HEK293 (cell line): ENCODE measurements around the gene C4BPB.

Experiments used
- CTCF ChIA-PET: fragments of 350-600 bp; formaldehyde crosslinking; extraction: SDS; loops from one replicate; lab custom pipeline; 2021; ENCODE audit warnings: antibody characterized with exemption; lab: Yijun Ruan, JAX
- POLR2A ChIA-PET: fragments of 300-600 bp; formaldehyde crosslinking; extraction: SDS; loops from one replicate; lab custom pipeline; 2020; ENCODE audit warnings: antibody characterized with exemption, inconsistent platforms; lab: Yijun Ruan, JAX
- H3K27ac ChIP-seq: fragments of 200-500 bp; sonication (Bioruptor generic); 2 replicates; pipeline ENCODE4 v1.5.1; 2014; ENCODE audit warnings: low read depth, low read length, control low read depth, inconsistent platforms; ENCODE audit errors: extremely low read depth
- H3K36me3 ChIP-seq, 2 experiments: fragments of 200-500 bp in 1 of 2; sonication (Bioruptor generic) in 1 of 2; 1 replicate in 1 of 2; 2 replicates in 1 of 2; pipeline ENCODE4 v1.5.1; 2014 to 2017; ENCODE audit warnings: inconsistent platforms in 2 of 2, low read length in 2 of 2; ENCODE audit not compliant: control insufficient read depth in 2 of 2, insufficient read depth in 1 of 2
- H3K4me1 ChIP-seq: fragments of 200-500 bp; sonication (Bioruptor generic); 2 replicates; pipeline ENCODE4 v1.5.1; 2014; ENCODE audit warnings: mild to moderate bottlenecking, low read length, inconsistent platforms; ENCODE audit not compliant: control insufficient read depth, insufficient read depth
- H3K4me3 ChIP-seq: 2 replicates; pipeline ENCODE4 v1.5.1; 2011; ENCODE audit warnings: low read depth, mild to moderate bottlenecking, control low read depth, low read length, moderate library complexity
- H3K9me3 ChIP-seq: fragments of 200-500 bp; sonication (Bioruptor generic); 2 replicates; pipeline ENCODE4 v1.5.1; 2014; ENCODE audit warnings: low read depth, low read length, inconsistent platforms; ENCODE audit not compliant: control insufficient read depth, insufficient read depth
- KLF16 ChIP-seq: fragments of 450-650 bp; formaldehyde crosslinking; IDR thresholded peaks from 2 replicates; pipeline ENCODE4 v1.5.1; 2017; ENCODE audit warnings: missing biosample characterization, missing genetic modification characterization
- ZBTB1 ChIP-seq: fragments of 450-650 bp; formaldehyde crosslinking; IDR thresholded peaks from 2 replicates; pipeline ENCODE4 v1.5.1; 2016; ENCODE audit warnings: missing biosample characterization, missing genetic modification characterization
- ZFP37 ChIP-seq: fragments of 450-650 bp; formaldehyde crosslinking; IDR thresholded peaks from 2 replicates; pipeline ENCODE4 v1.5.1; 2016; ENCODE audit warnings: missing biosample characterization, missing genetic modification characterization
- ZNF19 ChIP-seq: fragments of 450-650 bp; formaldehyde crosslinking; IDR thresholded peaks from 2 replicates; pipeline ENCODE4; 2016; ENCODE audit warnings: missing biosample characterization, missing genetic modification characterization, low read depth
- ZNF274 ChIP-seq, 2 experiments: fragments of 200-500 bp in 1 of 2; fragments of 450-650 bp in 1 of 2; sonication (Bioruptor generic) in 1 of 2; formaldehyde crosslinking in 1 of 2; IDR thresholded peaks; 2 replicates each; pipeline versions ENCODE4 v1.5.1 to v1.6.1; 2014 to 2016; ENCODE audit warnings: borderline replicate concordance in 1 of 2, inconsistent platforms in 1 of 2, low read length in 1 of 2, missing biosample characterization in 1 of 2, missing genetic modification characterization in 1 of 2
- ZNF292 ChIP-seq: fragments of 450-650 bp; formaldehyde crosslinking; IDR thresholded peaks from 2 replicates; pipeline ENCODE4 v1.5.1; 2016; ENCODE audit warnings: low read depth, missing biosample characterization, missing genetic modification characterization, borderline replicate concordance
- ZNF423 ChIP-seq: fragments of 450-650 bp; formaldehyde crosslinking; IDR thresholded peaks from 2 replicates; pipeline ENCODE4 v1.5.1; 2016; ENCODE audit warnings: missing biosample characterization, missing genetic modification characterization
- ZNF561 ChIP-seq: fragments of 450-650 bp; IDR thresholded peaks from 2 replicates; pipeline ENCODE4 v1.5.1; 2018; ENCODE audit warnings: missing biosample characterization, missing genetic modification characterization, borderline replicate concordance
- ZNF571 ChIP-seq: fragments of 450-650 bp; formaldehyde crosslinking; IDR thresholded peaks from 2 replicates; pipeline ENCODE4 v1.5.0; 2017; ENCODE audit warnings: missing biosample characterization, missing genetic modification characterization
- ZNF600 ChIP-seq: fragments of 450-650 bp; formaldehyde crosslinking; IDR thresholded peaks from 2 replicates; pipeline ENCODE4 v1.5.1; 2016; ENCODE audit warnings: missing biosample characterization, missing genetic modification characterization
- ZNF701 ChIP-seq: fragments of 450-650 bp; formaldehyde crosslinking; IDR thresholded peaks from 2 replicates; pipeline ENCODE4 v1.5.1; 2016; ENCODE audit warnings: missing biosample characterization, missing genetic modification characterization
- ZSCAN30 ChIP-seq: fragments of 450-650 bp; IDR thresholded peaks from 2 replicates; pipeline ENCODE4 v1.5.1; 2018; ENCODE audit warnings: missing biosample characterization, mild to moderate bottlenecking, missing genetic modification characterization, moderate library complexity
- TF ChIP-seq, protein P1 (sequence below): fragments of 450-650 bp; formaldehyde crosslinking; IDR thresholded peaks from 2 replicates; pipeline ENCODE4 v1.5.1; 2016; ENCODE audit warnings: missing biosample characterization, missing genetic modification characterization
- TF ChIP-seq, protein P2 (sequence below): fragments of 450-650 bp; formaldehyde crosslinking; IDR thresholded peaks from 2 replicates; pipeline ENCODE4 v1.5.1; 2016; ENCODE audit warnings: missing biosample characterization, missing genetic modification characterization
- TF ChIP-seq, protein P3 (sequence below): fragments of 450-650 bp; formaldehyde crosslinking; IDR thresholded peaks from 2 replicates; pipeline ENCODE4 v1.5.1; 2016; ENCODE audit warnings: missing biosample characterization, missing genetic modification characterization
- TF ChIP-seq, protein P4 (sequence below): fragments of 450-650 bp; formaldehyde crosslinking; IDR thresholded peaks from 2 replicates; pipeline ENCODE4 v1.5.1; 2017; ENCODE audit warnings: missing biosample characterization, mild to moderate bottlenecking, missing genetic modification characterization, moderate library complexity

The C4BPB gene

DNA sequence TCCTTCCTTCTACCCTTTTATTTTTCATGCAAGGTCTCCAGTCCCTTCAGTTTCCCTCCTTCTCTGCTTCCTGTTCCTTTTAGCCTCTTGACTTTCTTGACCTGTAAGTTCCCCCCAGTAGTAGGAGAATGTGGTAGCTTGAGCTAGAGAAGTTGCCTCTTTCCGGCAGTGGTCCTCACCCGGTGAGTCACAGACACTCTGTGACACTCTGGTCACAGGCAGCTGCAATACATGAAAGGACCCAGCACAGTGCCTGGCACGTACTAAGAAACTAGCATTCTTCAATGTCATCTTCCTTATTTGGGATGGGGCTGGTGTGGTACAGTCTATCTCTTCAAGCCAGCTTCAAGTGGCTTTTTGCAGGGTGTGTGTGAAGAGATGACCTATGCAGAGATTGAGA, 19.6 kb upstream of the C4BPB start:
- Histone ChIP-seq H3K4me1 (no peaks in the 10 kb centered on the region), H3K9me3 (no peaks in the 10 kb centered on the region), H3K4me3 (no peak overlapping the region), H3K36me3 (peaks cover 0 to 59% of the 10 kb centered on the region in 2 experiments; a peak in 1 of 3 replicates), H3K27ac (no peak overlapping the region)
- ChIA-PET POLR2A (no interaction called here), CTCF (interaction anchor here (1.6 kb wide), 1 partner anchor 9 kb away, joined by 4 read pairs; no protein-coding TSS in a partner anchor)
- TF ChIP-seq, protein P1, sequence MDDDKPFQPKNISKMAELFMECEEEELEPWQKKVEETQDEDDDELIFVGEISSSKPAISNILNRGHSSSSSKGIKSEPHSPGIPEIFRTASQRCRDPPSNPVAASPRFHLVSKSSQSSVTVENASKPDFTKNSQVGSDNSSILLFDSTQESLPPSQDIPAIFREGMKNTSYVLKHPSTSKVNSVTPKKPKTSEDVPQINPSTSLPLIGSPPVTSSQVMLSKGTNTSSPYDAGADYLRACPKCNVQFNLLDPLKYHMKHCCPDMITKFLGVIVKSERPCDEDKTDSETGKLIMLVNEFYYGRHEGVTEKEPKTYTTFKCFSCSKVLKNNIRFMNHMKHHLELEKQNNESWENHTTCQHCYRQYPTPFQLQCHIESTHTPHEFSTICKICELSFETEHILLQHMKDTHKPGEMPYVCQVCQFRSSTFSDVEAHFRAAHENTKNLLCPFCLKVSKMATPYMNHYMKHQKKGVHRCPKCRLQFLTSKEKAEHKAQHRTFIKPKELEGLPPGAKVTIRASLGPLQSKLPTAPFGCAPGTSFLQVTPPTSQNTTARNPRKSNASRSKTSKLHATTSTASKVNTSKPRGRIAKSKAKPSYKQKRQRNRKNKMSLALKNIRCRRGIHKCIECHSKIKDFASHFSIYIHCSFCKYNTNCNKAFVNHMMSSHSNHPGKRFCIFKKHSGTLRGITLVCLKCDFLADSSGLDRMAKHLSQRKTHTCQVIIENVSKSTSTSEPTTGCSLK (tag by site-specific recombination) = no peak
- no peak for TF ChIP-seq ZFP37
- TF ChIP-seq ZNF292 = no peak
- TF ChIP-seq ZSCAN30 (tag by site-specific recombination) = no peak
- TF ChIP-seq, protein P2, sequence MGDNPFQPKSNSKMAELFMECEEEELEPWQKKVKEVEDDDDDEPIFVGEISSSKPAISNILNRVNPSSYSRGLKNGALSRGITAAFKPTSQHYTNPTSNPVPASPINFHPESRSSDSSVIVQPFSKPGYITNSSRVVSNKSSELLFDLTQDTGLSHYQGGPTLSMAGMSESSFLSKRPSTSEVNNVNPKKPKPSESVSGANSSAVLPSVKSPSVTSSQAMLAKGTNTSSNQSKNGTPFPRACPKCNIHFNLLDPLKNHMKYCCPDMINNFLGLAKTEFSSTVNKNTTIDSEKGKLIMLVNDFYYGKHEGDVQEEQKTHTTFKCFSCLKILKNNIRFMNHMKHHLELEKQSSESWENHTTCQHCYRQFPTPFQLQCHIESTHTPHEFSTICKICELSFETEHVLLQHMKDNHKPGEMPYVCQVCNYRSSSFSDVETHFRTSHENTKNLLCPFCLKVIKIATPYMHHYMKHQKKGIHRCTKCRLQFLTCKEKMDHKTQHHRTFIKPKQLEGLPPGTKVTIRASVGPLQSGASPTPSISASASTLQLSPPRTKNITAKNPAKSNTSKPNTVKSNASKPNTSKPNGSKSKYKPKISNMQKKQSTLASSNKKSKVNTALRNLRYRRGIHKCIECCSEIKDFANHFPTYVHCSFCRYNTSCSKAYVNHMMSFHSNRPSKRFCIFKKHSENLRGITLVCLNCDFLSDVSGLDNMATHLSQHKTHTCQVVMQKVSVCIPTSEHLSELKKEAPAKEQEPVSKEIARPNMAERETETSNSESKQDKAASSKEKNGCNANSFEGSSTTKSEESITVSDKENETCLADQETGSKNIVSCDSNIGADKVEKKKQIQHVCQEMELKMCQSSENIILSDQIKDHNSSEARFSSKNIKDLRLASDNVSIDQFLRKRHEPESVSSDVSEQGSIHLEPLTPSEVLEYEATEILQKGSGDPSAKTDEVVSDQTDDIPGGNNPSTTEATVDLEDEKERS (tag by site-specific recombination) = no peak
- no peak for TF ChIP-seq ZBTB1 (tag by site-specific recombination)
- TF ChIP-seq, protein P3, sequence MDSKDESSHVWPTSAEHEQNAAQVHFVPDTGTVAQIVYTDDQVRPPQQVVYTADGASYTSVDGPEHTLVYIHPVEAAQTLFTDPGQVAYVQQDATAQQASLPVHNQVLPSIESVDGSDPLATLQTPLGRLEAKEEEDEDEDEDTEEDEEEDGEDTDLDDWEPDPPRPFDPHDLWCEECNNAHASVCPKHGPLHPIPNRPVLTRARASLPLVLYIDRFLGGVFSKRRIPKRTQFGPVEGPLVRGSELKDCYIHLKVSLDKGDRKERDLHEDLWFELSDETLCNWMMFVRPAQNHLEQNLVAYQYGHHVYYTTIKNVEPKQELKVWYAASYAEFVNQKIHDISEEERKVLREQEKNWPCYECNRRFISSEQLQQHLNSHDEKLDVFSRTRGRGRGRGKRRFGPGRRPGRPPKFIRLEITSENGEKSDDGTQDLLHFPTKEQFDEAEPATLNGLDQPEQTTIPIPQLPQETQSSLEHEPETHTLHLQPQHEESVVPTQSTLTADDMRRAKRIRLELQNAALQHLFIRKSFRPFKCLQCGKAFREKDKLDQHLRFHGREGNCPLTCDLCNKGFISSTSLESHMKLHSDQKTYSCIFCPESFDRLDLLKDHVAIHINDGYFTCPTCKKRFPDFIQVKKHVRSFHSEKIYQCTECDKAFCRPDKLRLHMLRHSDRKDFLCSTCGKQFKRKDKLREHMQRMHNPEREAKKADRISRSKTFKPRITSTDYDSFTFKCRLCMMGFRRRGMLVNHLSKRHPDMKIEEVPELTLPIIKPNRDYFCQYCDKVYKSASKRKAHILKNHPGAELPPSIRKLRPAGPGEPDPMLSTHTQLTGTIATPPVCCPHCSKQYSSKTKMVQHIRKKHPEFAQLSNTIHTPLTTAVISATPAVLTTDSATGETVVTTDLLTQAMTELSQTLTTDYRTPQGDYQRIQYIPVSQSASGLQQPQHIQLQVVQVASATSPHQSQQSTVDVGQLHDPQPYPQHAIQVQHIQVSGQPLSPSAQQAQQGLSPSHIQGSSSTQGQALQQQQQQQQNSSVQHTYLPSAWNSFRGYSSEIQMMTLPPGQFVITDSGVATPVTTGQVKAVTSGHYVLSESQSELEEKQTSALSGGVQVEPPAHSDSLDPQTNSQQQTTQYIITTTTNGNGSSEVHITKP (tag by site-specific recombination) = no peak
- no peak for TF ChIP-seq ZNF571 (tag by site-specific recombination)
- TF ChIP-seq, protein P4, sequence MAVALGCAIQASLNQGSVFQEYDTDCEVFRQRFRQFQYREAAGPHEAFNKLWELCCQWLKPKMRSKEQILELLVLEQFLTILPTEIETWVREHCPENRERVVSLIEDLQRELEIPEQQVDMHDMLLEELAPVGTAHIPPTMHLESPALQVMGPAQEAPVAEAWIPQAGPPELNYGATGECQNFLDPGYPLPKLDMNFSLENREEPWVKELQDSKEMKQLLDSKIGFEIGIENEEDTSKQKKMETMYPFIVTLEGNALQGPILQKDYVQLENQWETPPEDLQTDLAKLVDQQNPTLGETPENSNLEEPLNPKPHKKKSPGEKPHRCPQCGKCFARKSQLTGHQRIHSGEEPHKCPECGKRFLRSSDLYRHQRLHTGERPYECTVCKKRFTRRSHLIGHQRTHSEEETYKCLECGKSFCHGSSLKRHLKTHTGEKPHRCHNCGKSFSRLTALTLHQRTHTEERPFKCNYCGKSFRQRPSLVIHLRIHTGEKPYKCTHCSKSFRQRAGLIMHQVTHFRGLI (tag by site-specific recombination) = no peak
- TF ChIP-seq ZNF423 (tag by site-specific recombination) = no peak
- no peak for TF ChIP-seq KLF16 (tag by site-specific recombination)
- no peak for TF ChIP-seq ZNF19
- TF ChIP-seq ZNF561 = no peak
- no peak for TF ChIP-seq ZNF701 (tag by site-specific recombination)

DNA sequence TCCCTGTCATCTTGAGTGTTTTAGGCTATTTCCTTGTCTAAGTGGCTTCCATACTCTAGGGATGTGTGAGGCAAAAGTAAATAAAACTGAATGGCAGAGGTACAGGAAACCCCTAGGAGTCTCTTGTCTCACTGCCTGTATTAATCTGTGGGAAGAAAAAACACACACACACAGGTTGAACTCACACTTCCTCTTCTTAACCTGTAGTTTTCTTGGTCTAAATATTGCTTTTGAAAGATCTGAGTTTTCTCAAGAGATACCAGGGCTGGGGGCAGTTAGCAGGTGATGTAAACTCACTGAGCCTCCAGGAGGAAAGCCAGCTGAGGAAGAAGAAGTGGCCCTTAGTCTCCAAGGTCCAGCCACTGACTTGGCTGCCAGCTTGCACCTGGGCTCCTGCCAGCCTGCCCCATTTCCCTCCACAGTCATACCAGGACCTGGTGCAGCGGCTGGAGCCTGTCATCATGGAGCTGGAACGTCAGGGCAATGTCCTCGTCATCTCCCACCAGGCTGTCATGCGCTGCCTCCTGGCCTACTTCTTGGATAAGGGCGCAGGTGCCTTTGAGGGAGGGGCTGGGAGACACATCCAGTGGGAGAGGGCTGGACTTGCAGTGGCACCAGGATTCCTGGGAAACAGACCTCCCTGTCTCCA, 18.7 kb upstream of the C4BPB start:
- Histone ChIP-seq H3K4me1 (no peaks in the 10 kb centered on the region), H3K9me3 (no peaks in the 10 kb centered on the region), H3K36me3 (peaks cover 0 to 51% of the 10 kb centered on the region in 2 experiments; a peak in 1 of 3 replicates), H3K4me3 (no peak overlapping the region), H3K27ac (no peak overlapping the region)
- POLR2A ChIA-PET = no interaction called here
- TF ChIP-seq ZNF600 (tag by site-specific recombination) = no peak
- no peak for TF ChIP-seq ZNF274 (IDR thresholded peaks at IDR 0.05; ENCODE audit: low read length)
- TF ChIP-seq ZNF274 (tag by site-specific recombination; IDR thresholded peaks at IDR 0.05; ENCODE audit: borderline replicate concordance) = no peak
- CTCF ChIA-PET = interaction anchor here (0.5 to 1.6 kb wide), 4 partner anchors 10 to 497 kb away, joined by 3 to 4 read pairs (median 4); no protein-coding TSS in a partner anchor
